ENCODE results near the gene STRN3. TPM values are rescaled to one million over a fixed set of nuclear protein-coding genes. Genes with fewer than 3 reads are reported as not detected.
A peak's percentile ranks its signal among the peaks of the same experiment; 100 is the strongest.
"Not testable (repeated sequence)": the region's sequence is repeated elsewhere in the genome, so short reads cannot be mapped to it uniquely, and the experiment has no call there.

STRN3 gene
- total and polyA plus RNA-seq, 9 donors = 31.6 to 56.1 (median 42.1) TPM

GRCh38 chr14:30921788-30922187 lies 104.4 kb downstream of the STRN3 start:
- no CpG with 5 or more reads among the region's 2 CpGs for WGBS (ENCODE audit: insufficient coverage)
- Histone ChIP-seq H3K27me3 (ENCODE audit: control insufficient read depth, insufficient read depth, low read length) (no peaks in the 10 kb centered on the region), H3K36me3 (ENCODE audit: control insufficient read depth, insufficient read depth, low read length) (peaks cover 7% of the 10 kb centered on the region), H3K4me3 (ENCODE audit: low read length) (no peak overlapping the region), H3K4me1 (ENCODE audit: control insufficient read depth, insufficient read depth, low read length) (no peaks in the 10 kb centered on the region), H3K9me3 (replicated peaks; ENCODE audit: control insufficient read depth, low read depth, low read length) (no peaks in the 10 kb centered on the region), H3K27ac (ENCODE audit: low read length) (no peak overlapping the region)
- DNase-seq = no peak

DNA sequence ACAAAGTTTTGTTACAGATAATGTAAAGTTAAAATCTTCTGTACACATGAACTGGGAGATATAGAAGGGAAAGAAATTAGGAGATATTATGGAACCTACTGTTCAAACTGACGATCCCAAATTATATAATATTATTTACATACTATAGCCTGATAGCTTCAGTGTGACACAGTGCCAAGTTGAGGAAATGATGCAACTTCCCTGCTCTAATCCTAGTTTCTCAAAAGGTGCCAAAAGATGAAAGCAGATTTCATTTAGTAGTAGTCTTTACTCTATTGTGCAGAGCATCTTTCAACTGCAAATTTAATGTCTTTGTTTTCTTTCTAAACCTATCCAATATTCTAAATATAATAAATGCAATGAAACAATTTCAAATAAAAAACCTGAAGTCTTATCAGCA lies 104.9 kb downstream of the STRN3 start:
- Histone ChIP-seq H3K4me1 (ENCODE audit: control insufficient read depth, insufficient read depth, low read length) (no peaks in the 10 kb centered on the region), H3K9me3 (replicated peaks; ENCODE audit: control insufficient read depth, low read depth, low read length) (no peaks in the 10 kb centered on the region), H3K27me3 (ENCODE audit: control insufficient read depth, insufficient read depth, low read length) (no peaks in the 10 kb centered on the region), H3K36me3 (ENCODE audit: control insufficient read depth, insufficient read depth, low read length) (peaks cover 7% of the 10 kb centered on the region), H3K4me3 (ENCODE audit: low read length) (no peak overlapping the region), H3K27ac (ENCODE audit: low read length) (no peak overlapping the region)
- DNase-seq = no peak
- WGBS (ENCODE audit: insufficient coverage) = no CpG with 5 or more reads among the region's 1 CpG

DNA sequence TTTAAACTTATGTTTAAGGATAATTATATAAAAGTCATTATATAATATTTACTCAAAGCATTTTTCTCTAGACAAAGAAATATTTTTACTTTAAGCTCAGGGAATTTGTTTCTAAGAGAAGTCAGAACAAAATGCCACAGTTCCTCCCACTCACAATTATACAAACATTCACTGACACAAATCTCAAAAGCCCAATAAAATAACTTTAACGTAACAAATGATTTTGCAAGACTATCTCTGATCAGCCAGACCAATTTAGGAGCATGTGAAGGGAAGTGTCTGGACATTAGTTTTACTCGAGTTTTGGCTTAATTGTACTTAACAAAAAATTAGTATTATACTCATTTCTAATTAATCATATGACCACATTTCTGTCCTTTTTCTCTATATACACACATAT lies 110.6 kb downstream of the STRN3 start:
- Histone ChIP-seq H3K27ac (ENCODE audit: low read length) (no peak overlapping the region), H3K4me1 (ENCODE audit: control insufficient read depth, insufficient read depth, low read length) (no peaks in the 10 kb centered on the region), H3K27me3 (ENCODE audit: control insufficient read depth, insufficient read depth, low read length) (no peaks in the 10 kb centered on the region), H3K4me3 (ENCODE audit: low read length) (no peak overlapping the region), H3K9me3 (replicated peaks; ENCODE audit: control insufficient read depth, low read depth, low read length) (no peaks in the 10 kb centered on the region), H3K36me3 (ENCODE audit: control insufficient read depth, insufficient read depth, low read length) (peaks cover 7% of the 10 kb centered on the region)
- no CpG with 5 or more reads among the region's 2 CpGs for WGBS (ENCODE audit: insufficient coverage)
- DNase-seq = no peak

DNA sequence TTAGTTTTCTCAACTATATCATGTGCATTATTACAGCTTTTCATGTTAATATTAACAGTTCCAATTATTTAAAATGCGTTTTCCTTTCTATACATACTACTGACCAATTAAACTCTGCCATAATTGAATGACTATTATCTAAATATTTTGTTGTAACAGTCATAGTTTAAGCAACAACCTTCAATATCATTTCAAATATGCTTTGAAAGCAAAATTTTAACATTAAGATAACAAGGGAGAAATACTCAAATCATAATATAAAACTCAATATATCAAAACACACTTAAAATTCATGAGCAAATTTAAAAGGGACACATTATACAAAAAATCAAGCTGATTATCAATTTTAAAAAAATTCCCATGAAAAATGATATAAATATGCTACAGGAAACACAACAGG lies 111.4 kb downstream of the STRN3 start:
- Histone ChIP-seq H3K27me3 (ENCODE audit: control insufficient read depth, insufficient read depth, low read length) (no peaks in the 10 kb centered on the region), H3K27ac (ENCODE audit: low read length) (no peak overlapping the region), H3K4me1 (ENCODE audit: control insufficient read depth, insufficient read depth, low read length) (no peaks in the 10 kb centered on the region), H3K9me3 (replicated peaks; ENCODE audit: control insufficient read depth, low read depth, low read length) (no peaks in the 10 kb centered on the region), H3K4me3 (ENCODE audit: low read length) (no peak overlapping the region), H3K36me3 (ENCODE audit: control insufficient read depth, insufficient read depth, low read length) (peaks cover 11% of the 10 kb centered on the region)
- WGBS (ENCODE audit: insufficient coverage) = no CpG with 5 or more reads among the region's 1 CpG
- no peak for DNase-seq

DNA sequence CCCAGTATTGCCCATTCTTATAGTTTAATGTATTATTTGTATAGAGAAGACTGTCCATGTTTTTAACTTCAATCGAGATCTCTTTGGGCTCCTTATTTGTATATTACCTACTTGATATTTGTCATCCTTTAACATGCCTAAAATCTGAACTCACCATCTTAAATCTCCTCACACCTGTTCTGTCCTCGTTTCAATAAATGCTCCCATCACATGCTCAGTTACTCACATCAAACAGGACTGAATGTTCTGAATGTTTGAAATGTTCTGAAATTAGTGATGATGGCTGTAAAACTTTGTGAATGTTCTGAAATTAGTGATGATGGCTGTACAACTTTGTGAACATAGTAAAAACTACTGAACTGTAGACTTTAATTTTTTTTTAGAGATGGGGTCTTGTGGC lies 117.4 kb downstream of the STRN3 start:
- H3K9me3 ChIP-seq (replicated peaks; ENCODE audit: control insufficient read depth, low read depth, low read length) = no peaks in the 10 kb centered on the region
- no peak overlapping the region for H3K4me3 ChIP-seq (ENCODE audit: low read length)
- no peaks in the 10 kb centered on the region for H3K27me3 ChIP-seq (ENCODE audit: control insufficient read depth, insufficient read depth, low read length)
- H3K36me3 ChIP-seq (ENCODE audit: control insufficient read depth, insufficient read depth, low read length) = peaks cover 27% of the 10 kb centered on the region
- no peak for DNase-seq
- no peaks in the 10 kb centered on the region for H3K4me1 ChIP-seq (ENCODE audit: control insufficient read depth, insufficient read depth, low read length)
- H3K27ac ChIP-seq (ENCODE audit: low read length) = no peak overlapping the region
- WGBS (ENCODE audit: insufficient coverage) = no CpG with 5 or more reads among the region's 2 CpGs

DNA sequence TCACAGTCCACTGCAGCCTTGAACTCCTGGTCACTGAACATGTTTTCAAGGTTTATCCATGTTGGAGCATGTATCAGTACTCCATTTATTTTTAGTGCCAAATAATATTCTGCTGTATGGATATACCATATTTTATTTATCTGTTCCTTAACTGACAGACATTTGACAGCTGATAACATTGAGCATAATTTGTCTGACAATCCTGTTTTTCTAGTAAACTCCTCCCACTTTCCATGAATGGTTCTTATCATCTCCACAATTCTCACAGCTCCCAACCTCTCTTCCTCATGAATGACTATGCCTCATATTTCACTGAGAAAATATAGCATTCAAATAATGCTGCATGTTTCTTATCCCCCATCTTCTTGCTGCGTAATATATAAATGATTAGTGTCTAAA lies 118.5 kb downstream of the STRN3 start:
- Histone ChIP-seq H3K27ac (ENCODE audit: low read length) (no peak overlapping the region), H3K4me1 (ENCODE audit: control insufficient read depth, insufficient read depth, low read length) (no peaks in the 10 kb centered on the region), H3K9me3 (replicated peaks; ENCODE audit: control insufficient read depth, low read depth, low read length) (no peaks in the 10 kb centered on the region), H3K27me3 (ENCODE audit: control insufficient read depth, insufficient read depth, low read length) (no peaks in the 10 kb centered on the region), H3K4me3 (ENCODE audit: low read length) (no peak overlapping the region), H3K36me3 (ENCODE audit: control insufficient read depth, insufficient read depth, low read length) (peaks cover 30% of the 10 kb centered on the region)
- no CpG with 5 or more reads among the region's 1 CpG for WGBS (ENCODE audit: insufficient coverage)
- no peak for DNase-seq

GRCh38 chr14:30906752-30907658 lies 119.2 kb downstream of the STRN3 start:
- no peaks in the 10 kb centered on the region for H3K27me3 ChIP-seq (ENCODE audit: control insufficient read depth, insufficient read depth, low read length)
- no peak overlapping the region for H3K27ac ChIP-seq (ENCODE audit: low read length)
- H3K4me1 ChIP-seq (ENCODE audit: control insufficient read depth, insufficient read depth, low read length) = no peaks in the 10 kb centered on the region
- DNase-seq = peak; percentile 48
- peaks cover 30% of the 10 kb centered on the region for H3K36me3 ChIP-seq (ENCODE audit: control insufficient read depth, insufficient read depth, low read length)
- H3K9me3 ChIP-seq (replicated peaks; ENCODE audit: control insufficient read depth, low read depth, low read length) = no peaks in the 10 kb centered on the region
- no peak overlapping the region for H3K4me3 ChIP-seq (ENCODE audit: low read length)

DNA sequence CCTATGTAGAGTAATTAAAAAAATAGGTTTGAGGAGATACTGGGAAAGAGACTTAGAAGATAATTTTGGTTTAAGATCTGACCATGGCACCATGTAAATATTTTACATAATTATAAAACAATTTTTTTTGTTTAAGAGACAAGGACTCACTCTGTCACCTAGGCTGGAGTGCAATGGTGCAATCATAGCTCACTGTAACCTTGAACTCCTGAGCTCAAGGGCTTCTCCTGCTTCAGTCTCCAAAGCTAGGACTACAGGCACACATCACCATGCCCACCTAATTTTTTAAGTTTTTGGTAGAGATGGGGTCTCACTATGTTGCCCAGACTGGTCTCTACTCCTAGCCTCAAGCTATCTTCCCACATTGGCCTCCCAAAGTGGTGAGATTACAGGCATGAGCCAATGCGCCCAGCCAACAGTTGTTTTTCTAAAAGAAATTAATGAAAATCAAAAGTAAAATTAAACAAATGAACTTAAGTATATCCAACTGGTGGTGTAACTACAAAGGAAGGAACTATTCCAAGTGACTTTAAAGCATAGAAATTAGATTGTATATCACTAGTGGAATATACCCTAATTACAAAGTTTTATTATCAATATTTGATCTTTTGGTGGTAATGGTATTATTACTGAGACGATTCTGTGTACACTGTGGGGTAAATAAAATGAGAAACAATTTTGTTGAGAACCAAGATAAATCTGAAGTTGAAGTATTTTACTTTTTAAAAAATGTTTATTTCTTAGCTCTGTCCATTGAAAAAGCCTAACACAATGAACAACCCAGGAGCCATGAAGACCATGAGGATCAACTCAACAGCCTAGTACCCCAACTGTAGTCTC lies 122.7 kb downstream of the STRN3 start:
- no peaks in the 10 kb centered on the region for H3K4me1 ChIP-seq (ENCODE audit: control insufficient read depth, insufficient read depth, low read length)
- no peak for DNase-seq
- H3K27me3 ChIP-seq (ENCODE audit: control insufficient read depth, insufficient read depth, low read length) = no peaks in the 10 kb centered on the region
- no peaks in the 10 kb centered on the region for H3K9me3 ChIP-seq (replicated peaks; ENCODE audit: control insufficient read depth, low read depth, low read length)
- no CpG with 5 or more reads among the region's 2 CpGs for WGBS (ENCODE audit: insufficient coverage)
- H3K36me3 ChIP-seq (ENCODE audit: control insufficient read depth, insufficient read depth, low read length) = peaks cover 10% of the 10 kb centered on the region
- no peak overlapping the region for H3K4me3 ChIP-seq (ENCODE audit: low read length)
- no peak overlapping the region for H3K27ac ChIP-seq (ENCODE audit: low read length)

GRCh38 chr14:30897121-30897520 lies 129.1 kb downstream of the STRN3 start:
- H3K4me1 ChIP-seq (ENCODE audit: control insufficient read depth, insufficient read depth, low read length); H3K4me3 ChIP-seq (ENCODE audit: low read length); H3K27me3 ChIP-seq (ENCODE audit: control insufficient read depth, insufficient read depth, low read length); H3K9me3 ChIP-seq (replicated peaks; ENCODE audit: control insufficient read depth, low read depth, low read length); H3K27ac ChIP-seq (ENCODE audit: low read length); DNase-seq; H3K36me3 ChIP-seq (ENCODE audit: control insufficient read depth, insufficient read depth, low read length): not testable (repeated sequence)
- no CpG with 5 or more reads among the region's 3 CpGs for WGBS (ENCODE audit: insufficient coverage)

DNA sequence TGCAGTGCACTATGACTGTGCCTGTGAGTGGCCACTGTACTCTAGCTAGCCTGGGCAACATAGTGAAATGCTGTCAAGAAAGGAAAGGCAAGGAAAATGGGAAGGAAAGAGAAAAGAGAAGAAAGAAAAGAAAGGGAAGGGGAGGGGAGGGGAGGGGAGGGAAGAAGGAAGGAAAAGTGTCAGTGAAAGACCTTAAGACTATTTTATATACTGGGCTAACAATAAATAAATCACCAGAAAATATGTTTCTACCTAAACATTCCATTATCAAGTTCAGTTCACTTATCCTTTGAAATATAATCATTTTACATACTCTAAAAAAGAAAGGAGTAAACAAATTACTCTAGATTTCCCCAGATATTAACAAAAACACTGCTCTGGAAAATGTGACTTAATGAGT lies 129.7 kb downstream of the STRN3 start:
- H3K9me3 ChIP-seq (replicated peaks; ENCODE audit: control insufficient read depth, low read depth, low read length) = no peaks in the 10 kb centered on the region
- H3K4me3 ChIP-seq (ENCODE audit: low read length) = no peak overlapping the region
- H3K27ac ChIP-seq (ENCODE audit: low read length) = no peak overlapping the region
- H3K27me3 ChIP-seq (ENCODE audit: control insufficient read depth, insufficient read depth, low read length) = no peaks in the 10 kb centered on the region
- H3K4me1 ChIP-seq (ENCODE audit: control insufficient read depth, insufficient read depth, low read length) = no peaks in the 10 kb centered on the region
- H3K36me3 ChIP-seq (ENCODE audit: control insufficient read depth, insufficient read depth, low read length) = peaks cover 8% of the 10 kb centered on the region
- no peak for DNase-seq
